Measurements from ENCODE around the gene MAD1L1.

The MAD1L1 gene

DNA sequence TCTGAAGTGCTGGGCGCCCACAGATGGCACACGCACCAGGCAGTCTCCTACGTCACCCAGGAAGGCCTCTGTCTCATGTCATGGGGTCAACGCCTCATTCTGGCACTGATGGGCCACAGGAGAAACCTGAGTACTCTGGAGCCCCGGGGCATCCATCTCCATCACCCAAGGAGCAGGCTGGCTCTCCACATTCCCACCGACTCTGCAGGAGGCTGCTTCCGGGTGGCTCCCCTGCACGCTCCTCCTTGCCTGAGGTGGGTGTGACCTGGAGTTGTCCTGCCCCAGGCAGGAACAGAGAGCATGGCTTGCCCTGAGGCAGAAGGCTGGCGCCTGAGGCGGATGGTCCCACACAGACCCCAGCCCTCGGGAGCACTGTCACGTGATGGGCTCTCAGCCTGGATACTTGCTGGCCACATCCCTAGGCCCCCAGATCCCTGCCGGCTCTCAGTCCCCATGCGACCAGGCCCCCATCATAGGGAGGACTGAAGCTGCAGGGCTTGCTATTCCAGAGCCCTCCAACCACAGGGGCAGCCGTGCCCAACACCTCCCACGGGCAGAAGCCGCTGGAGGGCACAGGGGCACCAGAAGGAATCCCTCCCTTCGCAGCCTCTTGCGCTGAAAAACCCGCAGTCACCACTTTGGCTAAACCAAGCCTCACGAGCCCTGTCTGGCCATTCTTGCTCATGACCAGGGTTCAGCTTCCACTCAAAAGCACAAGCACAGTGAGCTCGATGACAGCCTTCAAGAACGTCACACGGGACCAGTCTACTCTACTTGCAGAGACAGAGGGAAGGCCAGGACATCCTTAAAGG is 80.7 kb downstream of the MAD1L1 start:
- DNase-seq = peak; percentile 14

DNA sequence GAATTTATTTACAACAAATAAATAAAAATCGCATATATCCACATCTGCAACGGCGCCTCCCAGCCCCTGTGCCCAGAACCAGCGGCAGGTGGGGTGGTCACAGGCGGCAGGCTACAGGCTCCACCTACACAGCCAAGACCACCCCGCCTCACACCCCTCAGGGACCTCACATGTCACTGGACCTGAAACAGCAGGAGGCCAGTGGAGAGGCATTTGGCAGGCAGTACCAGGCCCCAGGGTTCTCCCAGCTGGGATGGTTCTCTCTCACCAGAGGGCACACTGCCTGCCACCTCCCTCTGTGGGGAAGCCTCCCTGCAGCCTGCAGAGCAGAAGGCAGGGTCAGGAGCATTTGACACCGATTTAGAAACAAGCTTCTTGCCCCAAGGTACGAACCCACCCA is 81.5 kb downstream of the MAD1L1 start:
- no peak for DNase-seq

DNA sequence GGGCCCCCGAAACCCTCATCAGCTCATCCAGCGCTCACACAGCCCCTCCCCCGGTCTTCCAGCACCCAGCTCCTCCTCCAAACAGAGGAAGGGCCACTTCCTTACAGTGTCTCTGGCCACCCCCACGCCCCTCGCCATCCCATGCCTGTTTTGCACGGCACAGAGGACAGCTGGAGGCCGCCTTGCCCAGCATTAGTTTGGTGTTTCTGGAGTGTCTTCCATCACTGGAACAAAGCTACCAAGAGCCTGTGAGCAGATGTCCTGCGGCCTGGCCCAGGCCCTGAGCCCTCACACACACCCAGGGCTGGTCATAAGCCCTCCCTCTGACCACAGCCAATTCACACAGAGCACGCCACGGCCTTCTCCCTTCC is 82.3 kb downstream of the MAD1L1 start:
- no peak for DNase-seq

DNA sequence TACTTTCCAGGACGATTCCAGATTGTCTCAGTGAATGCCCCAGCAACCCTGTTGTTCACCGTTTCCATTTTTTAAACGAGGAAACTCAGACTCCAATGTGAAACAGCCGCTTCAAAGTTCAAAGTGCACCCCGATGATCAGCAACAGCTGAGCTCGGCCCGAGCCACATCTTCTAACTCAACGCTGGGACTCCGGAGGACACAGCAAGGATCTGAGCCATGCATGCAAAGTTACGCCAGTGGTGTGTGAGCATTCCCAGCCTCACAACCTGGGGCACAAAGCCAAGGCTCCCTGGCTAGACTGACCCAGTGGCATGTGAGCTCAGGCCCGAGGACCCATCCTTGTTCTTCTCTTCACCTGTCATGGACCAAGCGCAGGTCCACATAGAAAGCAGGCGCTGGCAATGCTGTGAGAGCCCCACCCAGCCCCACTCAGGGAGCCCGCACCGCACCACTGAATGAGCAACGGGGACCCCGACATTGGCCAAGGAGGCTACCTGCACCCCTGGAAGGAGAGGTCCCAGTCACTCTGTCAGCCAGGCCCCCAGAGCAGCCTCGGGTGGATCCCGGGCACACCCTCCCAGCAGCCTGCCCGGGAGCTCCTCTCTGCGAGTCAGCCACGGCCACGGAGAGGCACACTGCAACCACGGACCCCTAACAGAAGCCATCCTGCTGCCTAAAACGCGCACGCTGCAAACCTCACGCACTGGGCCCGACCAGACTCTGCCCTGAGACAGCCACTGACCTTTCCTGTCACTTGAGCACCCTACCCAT is 82.9 kb downstream of the MAD1L1 start:
- no peak for DNase-seq

DNA sequence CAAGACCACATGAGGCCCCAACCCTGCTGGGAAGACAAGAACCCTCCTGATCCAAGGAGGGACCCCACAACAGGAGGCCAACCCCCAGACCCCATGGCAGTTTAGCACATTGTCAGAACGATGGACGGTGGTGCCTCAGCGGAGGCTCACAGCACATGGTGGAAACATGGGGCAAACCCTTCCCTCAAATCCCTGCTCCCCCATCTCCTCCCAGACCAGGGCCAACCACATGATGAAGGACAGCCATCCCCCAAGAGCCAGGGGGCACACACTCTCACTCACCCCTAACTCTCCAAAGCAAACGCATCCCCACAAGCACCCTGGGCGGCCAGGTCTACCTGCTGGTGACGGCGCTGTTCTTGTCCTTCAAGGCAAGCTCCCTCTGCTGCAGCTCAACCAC is 83.9 kb downstream of the MAD1L1 start:
- DNase-seq = no peak

DNA sequence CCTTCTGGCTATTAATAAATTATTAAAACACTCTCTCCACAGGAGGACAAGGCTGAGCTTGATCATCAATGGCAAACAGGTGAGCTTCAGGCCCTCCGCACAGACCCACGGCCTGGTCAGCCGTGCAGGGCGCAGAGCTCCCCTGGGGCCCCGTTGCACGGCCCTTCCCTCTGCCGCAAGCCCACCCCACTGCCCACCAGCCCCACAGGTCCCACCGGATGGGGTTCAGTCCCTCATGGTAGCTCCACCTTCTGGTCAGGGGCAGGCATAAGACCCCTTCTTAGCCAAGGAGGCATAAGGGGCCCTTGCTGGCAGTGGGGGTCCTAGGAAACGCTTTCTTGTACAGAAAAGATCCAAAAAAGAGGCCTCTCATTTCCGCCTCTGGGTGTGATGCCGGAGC is 84.6 kb downstream of the MAD1L1 start:
- DNase-seq = no peak

DNA sequence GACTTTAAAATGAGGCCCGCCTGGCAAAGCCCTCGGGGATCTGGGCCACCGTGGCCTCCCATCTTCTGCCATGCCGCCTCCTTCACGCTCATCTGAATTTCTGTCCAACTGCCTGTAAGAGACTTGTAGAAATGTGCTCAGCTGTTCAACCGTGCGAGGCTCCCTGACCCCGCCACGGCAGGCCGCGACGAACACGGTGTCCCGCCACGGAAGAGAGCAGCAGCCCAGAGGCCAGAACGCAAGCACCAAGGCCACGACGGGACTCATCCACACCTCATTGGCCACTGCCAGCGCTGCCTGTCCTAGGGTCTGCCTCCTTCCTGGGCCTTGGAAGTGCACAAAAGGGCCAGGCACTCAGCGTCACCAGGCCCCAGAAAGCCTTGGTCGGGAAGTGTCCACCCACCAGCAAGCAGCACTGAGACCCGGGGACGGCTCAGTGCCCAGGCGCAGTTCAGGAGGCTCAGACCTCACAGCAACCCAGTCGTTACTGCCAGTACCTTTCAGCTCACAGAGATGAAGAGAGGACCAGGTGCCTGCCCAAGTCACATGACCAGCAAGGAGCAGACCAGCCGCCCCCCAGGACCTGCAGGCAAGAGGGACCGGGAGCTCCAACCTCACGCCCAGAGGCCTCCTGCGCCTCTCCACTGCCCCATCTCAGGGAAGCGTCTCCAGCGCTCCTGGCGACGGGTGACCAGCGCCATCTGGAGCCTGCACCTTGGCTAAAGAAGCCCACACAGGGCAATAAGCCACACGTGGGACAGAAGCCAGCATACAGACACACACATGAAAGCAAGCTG is 85.9 kb downstream of the MAD1L1 start:
- DNase-seq = no peak

DNA sequence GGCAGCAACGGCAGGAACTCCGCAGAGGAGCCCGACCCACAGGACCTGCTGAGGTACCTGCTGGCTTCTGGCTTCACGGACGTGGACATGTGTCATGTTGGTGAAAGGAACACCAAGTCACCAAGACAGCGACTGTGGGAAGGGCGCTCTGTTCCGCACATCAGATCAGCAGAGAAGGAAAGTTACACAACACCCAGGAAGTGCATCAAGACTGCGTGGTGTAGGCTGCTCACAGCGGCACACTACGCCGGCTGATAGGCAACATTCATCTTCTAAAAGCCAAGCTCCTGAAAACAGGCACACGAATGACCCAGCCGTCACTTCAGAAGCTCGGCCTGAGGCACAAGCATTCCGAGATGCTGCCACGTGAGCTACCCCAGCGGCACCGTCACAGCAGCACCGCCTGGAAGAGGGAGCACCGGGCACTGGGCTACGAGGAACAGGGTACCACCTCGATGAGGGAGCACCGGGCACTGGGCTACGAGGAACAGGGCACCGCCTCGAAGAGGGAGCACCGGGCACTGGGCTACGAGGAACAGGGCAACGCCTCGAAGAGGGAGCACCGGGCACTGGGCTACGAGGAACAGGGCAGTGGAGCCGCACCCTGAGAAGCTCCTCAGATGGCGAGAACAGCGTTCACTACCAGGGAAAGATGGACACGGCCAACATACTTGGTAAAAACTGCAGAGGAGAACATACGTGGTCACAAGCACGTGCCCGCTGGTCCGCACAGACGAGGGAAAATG is 86.7 kb downstream of the MAD1L1 start:
- DNase-seq = no peak

DNA sequence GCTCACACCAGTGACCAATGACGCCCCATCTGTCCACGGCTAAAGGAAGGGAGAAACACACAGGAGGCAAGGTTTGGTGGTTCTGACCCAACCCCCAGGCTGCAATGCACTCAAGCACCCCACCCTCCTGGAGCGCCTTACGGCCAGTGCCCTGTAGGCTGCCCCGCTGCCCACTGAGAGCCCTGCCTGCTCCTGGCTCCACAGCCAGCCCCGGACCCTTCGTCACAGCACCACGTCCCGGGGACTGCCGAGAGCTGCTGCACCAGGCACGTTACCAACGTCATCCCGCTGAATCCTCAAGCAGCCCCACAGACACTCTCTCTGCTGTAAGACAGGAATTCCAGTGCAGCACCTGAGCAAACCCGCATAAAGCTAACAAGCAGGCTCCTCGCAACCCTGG is 87.8 kb downstream of the MAD1L1 start:
- no peak for DNase-seq

DNA sequence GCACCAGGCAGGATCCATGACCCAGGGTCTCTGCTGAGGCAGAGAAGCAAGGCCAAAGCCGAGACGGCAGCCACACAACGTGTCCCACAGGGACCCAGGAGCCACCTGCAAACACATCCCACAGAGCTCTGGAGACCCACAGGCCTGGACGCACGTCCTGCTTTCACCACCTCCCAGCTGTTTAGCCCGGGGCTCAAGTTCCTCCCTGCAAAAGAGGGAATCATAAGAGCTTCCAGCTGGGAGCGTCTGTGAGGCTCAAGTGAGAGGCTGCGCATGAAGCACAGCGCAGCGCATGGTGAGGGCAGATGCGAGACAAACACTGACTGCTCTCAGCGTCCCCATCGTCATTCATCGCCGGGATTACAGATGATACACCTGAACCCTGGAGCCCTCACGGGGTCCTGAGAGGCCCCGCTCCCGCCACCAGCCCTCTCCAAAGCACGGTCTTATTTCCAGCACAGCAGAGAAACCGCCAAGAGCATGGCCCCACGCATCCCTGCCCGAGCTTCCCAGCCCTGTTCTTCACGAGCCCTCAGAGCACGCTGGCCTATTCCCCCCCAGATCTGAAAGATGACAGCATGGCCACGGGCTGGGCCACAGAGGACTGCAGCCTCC is 88.7 kb downstream of the MAD1L1 start:
- DNase-seq = no peak

DNA sequence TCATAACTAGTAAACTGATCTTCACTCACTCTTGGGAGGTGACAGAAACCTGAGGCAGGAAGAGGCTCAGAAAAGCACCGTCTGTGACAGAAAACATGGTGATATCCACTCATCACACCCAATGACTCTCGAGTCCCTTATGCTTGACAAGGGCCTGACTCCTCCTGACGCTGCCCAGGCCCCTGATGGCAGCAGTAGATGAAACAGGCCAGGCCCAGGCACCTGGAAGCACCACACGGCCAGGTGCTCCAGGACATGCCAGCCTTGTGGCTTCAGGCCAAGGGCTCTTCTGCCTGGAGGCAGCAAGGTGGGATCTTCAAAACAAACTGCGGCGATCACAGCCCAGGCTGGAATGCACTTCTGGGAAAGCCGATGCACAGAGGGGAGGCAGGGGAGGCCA is 89.3 kb downstream of the MAD1L1 start:
- DNase-seq = no peak

DNA sequence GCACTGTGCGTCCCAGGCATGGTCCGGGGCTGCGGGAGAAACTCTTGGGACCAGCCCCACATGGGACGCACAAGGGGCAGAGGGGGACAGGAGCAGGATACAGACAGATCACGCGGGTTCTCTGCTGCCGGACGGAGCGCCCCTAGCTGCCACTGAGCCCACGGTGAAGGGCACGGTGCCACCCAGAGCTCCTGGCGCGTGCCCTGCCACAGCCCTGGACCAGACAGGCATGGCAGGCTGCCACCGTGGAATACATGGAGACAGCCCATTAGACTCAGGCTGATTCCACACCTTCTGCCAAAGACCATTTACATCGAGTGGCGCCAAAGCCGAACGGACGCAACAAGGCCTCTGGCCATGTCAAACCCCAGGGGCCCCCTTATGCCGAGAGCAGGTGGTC is 90.4 kb downstream of the MAD1L1 start:
- DNase-seq = no peak

DNA sequence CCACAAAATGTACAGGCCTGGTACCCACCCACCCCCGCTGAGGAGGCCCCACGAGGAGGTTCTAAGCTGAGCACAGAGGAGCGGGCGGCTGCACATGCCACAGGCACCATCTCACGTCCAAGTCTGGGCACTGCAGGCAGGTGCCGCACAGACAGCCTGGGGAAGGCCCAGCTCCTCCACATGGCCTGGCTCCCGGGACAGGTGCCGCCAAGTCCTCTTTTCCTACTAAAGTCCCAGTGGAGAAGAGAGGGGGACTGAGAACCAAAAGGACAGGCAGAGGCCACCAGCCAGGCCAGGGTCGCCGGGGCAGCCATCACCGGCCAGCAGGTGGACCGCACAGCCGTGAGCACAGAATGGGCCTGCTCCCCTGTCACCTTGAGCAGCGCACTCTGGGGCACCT is 91.1 kb downstream of the MAD1L1 start:
- no peak for DNase-seq

DNA sequence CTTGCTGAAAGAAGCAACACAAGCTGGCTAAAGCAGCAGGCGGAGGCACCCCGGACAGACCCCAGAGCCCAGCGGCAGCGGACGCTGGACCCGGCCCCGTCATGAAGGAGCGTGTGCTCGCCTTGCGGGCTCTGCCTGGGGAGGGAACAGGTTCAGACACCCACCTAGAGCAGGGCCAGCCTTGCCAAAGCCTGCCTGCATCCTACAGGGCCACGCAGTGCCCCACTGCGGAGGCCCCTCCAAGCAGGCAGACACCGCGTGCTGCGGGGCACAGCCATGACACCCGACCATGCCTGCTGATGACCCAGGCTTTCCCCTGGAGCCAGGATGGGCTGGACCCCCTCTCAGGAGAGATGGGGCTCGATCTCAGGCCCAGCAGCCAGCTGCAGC is 91.7 kb downstream of the MAD1L1 start:
- DNase-seq = no peak

DNA sequence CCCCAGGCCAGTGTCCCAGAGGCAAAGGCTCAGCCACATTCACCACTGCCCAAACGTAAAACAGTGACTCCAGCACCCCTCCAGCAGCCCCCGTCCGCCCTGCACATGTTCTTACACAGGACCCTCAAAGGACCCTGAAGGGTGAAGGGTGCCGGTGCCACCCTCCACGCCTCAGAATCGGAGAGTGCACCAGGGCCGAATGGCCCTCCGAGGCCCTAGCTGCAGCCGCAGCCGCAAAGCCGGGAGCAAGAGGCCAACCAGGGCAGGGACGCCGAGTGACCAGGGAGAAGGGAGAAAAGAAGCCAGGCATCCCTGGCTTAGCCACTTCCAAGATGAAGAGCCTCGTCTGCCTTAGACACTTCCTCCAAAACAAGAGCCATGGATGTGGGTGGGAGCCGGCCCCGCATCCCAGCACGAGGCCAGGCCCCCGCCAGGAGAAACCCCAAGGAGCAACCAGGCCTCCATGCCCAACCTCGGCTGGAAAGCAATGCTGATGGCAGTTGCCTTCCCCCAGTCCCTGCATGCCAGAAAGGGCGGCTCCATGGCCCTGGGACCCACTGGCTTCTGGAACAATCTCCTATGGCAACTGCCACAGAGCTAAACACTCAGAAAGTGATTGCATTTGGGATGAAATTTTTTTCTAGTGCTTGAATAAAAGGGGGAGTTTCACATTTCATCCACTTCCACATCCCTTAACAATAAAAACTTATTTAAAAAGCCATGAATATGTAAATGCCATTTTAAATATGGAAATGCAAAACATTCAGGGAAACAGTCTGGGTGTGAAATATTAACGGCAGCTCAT is 92.3 kb downstream of the MAD1L1 start:
- DNase-seq = no peak

DNA sequence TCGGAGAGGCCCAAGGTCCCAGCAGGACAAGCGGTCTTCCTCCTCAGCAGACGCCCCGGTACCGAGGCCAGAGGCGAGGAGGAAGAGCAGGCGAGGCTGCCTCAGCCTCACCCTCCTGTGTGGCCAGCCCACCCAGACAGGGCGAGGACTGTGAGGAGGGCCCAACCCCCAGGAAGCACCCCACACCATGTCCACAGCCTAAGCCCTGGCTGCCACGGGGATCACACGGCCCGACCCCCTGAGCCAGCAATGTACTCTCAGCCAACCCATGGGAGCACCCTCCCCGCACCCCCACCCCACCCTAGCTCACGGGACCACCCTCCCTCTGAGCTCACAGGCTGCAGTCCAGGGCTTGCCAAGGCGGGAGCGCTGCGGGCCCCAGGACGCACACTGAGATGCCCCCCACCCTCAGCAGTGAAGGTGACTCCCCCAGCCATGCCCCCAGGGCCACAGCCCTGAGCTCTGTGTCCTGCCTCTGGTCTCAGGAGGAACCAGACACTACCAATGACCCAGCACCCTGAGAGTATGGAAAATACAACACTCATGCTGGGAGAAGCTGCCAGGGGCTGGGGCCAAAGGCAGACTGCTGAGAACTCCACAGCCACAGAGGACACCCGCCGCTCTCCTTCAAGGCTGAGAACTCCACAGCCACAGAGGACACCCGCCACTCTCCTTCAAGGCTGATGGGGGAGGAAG is 93.6 kb downstream of the MAD1L1 start:
- no peak for DNase-seq

DNA sequence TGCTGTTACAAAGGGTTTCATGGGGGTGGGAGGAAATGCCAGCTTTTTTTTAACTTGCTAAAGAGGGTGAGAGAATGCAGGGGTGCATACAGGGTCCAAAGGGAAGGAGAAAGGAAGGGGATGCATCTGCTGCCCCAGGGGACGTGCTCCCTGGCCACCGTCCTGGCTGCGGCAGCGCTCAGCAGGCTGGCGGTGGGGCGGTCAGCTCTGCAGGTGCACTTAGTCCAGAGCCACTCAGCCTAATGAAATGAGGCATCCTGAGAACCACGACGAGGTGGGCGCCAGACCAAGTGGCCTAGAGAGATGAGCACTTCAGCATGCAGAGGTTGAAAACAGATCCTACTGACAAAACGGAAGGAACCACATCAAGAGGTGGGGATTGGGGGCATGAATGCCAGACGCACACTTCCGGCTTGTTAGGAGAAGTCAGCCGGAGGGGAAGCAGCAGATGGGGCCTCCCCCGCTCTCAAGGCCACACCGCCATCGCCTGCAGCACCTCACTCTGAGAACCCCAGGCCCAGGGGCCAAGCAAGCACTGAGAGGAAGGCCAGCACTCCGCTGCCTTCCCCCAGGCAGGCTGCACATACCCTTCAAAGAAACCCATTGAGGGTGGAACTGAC is 94.5 kb downstream of the MAD1L1 start:
- DNase-seq = no peak

DNA sequence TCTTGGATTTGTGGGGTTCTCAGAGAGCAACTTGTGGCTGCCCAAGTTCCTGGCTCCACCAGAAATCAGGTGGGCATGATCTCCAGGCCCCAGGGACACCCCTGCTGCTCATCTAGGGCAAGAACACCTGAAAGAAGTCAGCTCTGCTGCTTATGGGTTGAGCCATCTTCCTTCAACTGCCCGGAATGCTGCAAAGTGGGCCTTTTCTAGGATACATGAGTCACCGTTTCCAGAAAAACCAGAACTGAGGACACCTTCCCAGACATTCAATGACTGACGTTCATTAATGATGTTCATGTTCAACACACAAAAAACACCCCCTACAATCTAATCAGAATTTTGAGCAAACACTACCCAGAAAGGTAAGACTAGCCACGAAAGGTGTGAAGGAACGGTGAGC is 98.0 kb downstream of the MAD1L1 start:
- DNase-seq = no peak

DNA sequence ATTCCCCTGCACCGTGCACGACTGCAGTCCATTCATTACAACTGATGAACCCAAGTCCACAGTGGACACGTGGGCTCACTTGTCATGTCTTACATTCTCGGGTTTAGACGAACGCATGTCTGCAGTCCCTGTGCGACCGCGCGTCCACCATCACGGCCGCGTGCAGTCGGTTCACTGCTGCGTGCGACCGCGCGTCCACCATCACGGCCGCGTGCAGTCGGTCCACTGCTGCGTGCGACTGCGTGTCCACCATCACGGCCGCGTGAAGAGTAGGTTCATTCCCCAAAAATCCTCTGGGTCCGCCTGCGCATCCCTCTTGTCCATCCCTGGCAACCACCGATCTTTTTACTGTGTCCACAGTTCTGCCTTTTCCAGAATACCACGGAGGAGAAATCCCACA is 100.5 kb downstream of the MAD1L1 start:
- DNase-seq = no peak

DNA sequence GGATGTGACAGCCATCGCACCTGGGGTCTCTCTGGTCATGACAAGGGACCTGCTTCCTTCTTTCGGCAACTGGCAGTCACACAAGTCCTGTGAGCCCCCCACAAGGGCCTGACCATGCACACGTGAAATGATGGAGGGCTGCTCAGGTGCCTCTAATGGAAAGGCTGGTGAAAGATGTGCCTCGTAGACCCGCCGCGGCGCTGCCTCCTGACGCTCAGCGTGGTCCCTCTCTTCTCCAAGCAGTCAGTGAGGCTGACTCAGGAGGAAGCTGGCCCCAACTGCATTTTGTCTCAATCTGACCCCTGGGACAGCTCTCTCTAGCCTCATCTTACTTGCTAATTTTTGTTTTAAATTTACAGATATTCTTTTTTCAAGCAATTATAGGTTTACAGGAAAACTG is 100.9 kb downstream of the MAD1L1 start:
- no peak for DNase-seq

DNA sequence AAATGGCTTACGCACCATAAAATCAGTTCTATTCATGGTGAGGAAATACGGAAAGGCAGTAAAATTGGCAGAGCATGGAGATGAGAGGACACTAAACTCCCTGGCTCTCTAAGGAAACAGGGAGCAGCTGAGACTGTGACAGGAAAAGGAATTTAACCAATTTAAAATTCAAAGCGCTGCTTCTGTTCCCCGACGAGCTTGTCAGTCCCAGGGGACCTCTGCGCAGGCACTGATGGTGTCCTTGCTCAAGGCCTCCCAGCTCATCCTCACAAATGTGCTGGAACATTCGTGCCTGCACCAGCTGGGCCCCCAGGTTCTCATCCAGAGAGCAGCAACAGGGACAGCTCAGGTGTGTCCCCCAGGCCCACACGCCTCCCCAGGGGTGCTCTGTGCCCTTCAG is 101.4 kb downstream of the MAD1L1 start:
- no peak for DNase-seq
